ENCODE data around the gene PHOX2B.

The PHOX2B gene

GRCh38 chr4:41731569-41732126 lies 16.9 kb downstream of the PHOX2B start:
- no peaks in the 10 kb centered on the region for H3K4me1 ChIP-seq (ENCODE audit: control insufficient read depth, insufficient read depth, low read length)
- H3K27me3 ChIP-seq (ENCODE audit: control insufficient read depth, insufficient read depth, low read length) = no peaks in the 10 kb centered on the region
- no peak for DNase-seq (ENCODE audit: low read depth, low spot score)
- no peaks in the 10 kb centered on the region for H3K9me3 ChIP-seq (ENCODE audit: control insufficient read depth, insufficient read depth, low read length)
- no peak overlapping the region for H3K4me3 ChIP-seq (ENCODE audit: low read length)
- no CpG with 5 or more reads among the region's 12 CpGs for WGBS (ENCODE audit: insufficient coverage, insufficient read length)
- no peaks in the 10 kb centered on the region for H3K36me3 ChIP-seq (ENCODE audit: control insufficient read depth, insufficient read depth, low read length)
- H3K27ac ChIP-seq (ENCODE audit: low read length) = no peak overlapping the region

- WGBS (ENCODE audit: insufficient coverage, insufficient read length) = no CpG with 5 or more reads among the region's 3 CpGs
- H3K27me3 ChIP-seq (ENCODE audit: control insufficient read depth, insufficient read depth, low read length) = no peaks in the 10 kb centered on the region
- H3K4me1 ChIP-seq (ENCODE audit: control insufficient read depth, insufficient read depth, low read length) = no peaks in the 10 kb centered on the region
- no peak overlapping the region for H3K4me3 ChIP-seq (ENCODE audit: low read length)
- no peak for DNase-seq (ENCODE audit: low read depth, low spot score)
- H3K27ac ChIP-seq (ENCODE audit: low read length) = no peak overlapping the region
- no peaks in the 10 kb centered on the region for H3K36me3 ChIP-seq (ENCODE audit: control insufficient read depth, insufficient read depth, low read length)
- no peaks in the 10 kb centered on the region for H3K9me3 ChIP-seq (ENCODE audit: control insufficient read depth, insufficient read depth, low read length)
Measured at GRCh38 chr4:41728573-41728913, 20.0 kb downstream of the PHOX2B start.

DNA sequence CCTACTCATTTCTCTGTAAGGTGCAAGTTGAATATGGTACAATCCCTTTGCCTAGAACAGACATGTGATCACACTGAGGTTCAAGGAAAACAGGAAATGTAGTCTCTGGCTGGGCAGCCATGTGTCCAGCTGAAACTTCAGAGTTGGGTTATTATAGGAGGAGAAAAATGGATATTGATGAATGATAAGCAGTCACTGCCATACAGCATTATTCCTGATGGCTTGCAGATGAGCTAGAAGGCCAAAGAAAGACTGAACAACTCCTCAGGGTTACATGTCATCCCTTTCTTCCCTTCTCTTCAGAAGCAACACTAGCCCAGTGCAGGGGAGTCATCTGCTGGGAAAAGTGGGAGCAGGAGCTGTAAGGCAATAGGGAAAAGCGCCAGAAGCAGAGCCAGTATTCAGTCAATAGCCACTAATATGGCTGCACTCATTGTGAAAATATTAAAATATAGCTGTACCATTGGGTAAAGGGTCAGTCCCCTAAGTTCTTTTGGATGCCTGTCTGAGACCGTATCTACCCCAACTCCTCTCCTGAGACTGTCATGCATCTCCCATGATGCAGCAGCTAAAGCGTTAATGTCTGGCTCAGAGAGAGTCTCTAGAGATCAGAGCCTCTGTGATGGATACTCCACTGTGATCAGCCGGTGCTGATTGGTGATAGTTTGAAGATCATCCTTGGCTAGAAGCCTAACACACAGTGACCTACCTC lies 20.5 kb downstream of the PHOX2B start:
- no peak overlapping the region for H3K27ac ChIP-seq (ENCODE audit: low read length)
- H3K9me3 ChIP-seq (ENCODE audit: control insufficient read depth, insufficient read depth, low read length) = no peaks in the 10 kb centered on the region
- H3K36me3 ChIP-seq (ENCODE audit: control insufficient read depth, insufficient read depth, low read length) = no peaks in the 10 kb centered on the region
- no peak overlapping the region for H3K4me3 ChIP-seq (ENCODE audit: low read length)
- no peaks in the 10 kb centered on the region for H3K4me1 ChIP-seq (ENCODE audit: control insufficient read depth, insufficient read depth, low read length)
- DNase-seq (ENCODE audit: low read depth, low spot score) = no peak
- H3K27me3 ChIP-seq (ENCODE audit: control insufficient read depth, insufficient read depth, low read length) = no peaks in the 10 kb centered on the region
- WGBS (ENCODE audit: insufficient coverage, insufficient read length) = no CpG with 5 or more reads among the region's 4 CpGs

- H3K27me3 ChIP-seq (ENCODE audit: control insufficient read depth, insufficient read depth, low read length) = no peaks in the 10 kb centered on the region
- H3K27ac ChIP-seq (ENCODE audit: low read length) = no peak overlapping the region
- no peaks in the 10 kb centered on the region for H3K36me3 ChIP-seq (ENCODE audit: control insufficient read depth, insufficient read depth, low read length)
- DNase-seq (ENCODE audit: low read depth, low spot score) = no peak
- H3K4me3 ChIP-seq (ENCODE audit: low read length) = no peak overlapping the region
- no peaks in the 10 kb centered on the region for H3K4me1 ChIP-seq (ENCODE audit: control insufficient read depth, insufficient read depth, low read length)
- WGBS (ENCODE audit: insufficient coverage, insufficient read length) = no CpG with 5 or more reads among the region's 1 CpG
- H3K9me3 ChIP-seq (ENCODE audit: control insufficient read depth, insufficient read depth, low read length) = no peaks in the 10 kb centered on the region
Measured at GRCh38 chr4:41725254-41725653, 23.3 kb downstream of the PHOX2B start.

- no peak for DNase-seq (ENCODE audit: low read depth, low spot score)
- no peak overlapping the region for H3K4me3 ChIP-seq (ENCODE audit: low read length)
- WGBS (ENCODE audit: insufficient coverage, insufficient read length) = no CpG with 5 or more reads among the region's 3 CpGs
- H3K4me1 ChIP-seq (ENCODE audit: control insufficient read depth, insufficient read depth, low read length) = no peaks in the 10 kb centered on the region
- no peak overlapping the region for H3K27ac ChIP-seq (ENCODE audit: low read length)
- no peaks in the 10 kb centered on the region for H3K36me3 ChIP-seq (ENCODE audit: control insufficient read depth, insufficient read depth, low read length)
- no peaks in the 10 kb centered on the region for H3K27me3 ChIP-seq (ENCODE audit: control insufficient read depth, insufficient read depth, low read length)
- no peaks in the 10 kb centered on the region for H3K9me3 ChIP-seq (ENCODE audit: control insufficient read depth, insufficient read depth, low read length)
Measured at GRCh38 chr4:41723286-41723685, 25.2 kb downstream of the PHOX2B start.

- no peaks in the 10 kb centered on the region for H3K4me1 ChIP-seq (ENCODE audit: control insufficient read depth, insufficient read depth, low read length)
- no peak overlapping the region for H3K27ac ChIP-seq (ENCODE audit: low read length)
- H3K9me3 ChIP-seq (ENCODE audit: control insufficient read depth, insufficient read depth, low read length) = no peaks in the 10 kb centered on the region
- H3K4me3 ChIP-seq (ENCODE audit: low read length) = no peak overlapping the region
- no CpG with 5 or more reads among the region's 1 CpG for WGBS (ENCODE audit: insufficient coverage, insufficient read length)
- H3K36me3 ChIP-seq (ENCODE audit: control insufficient read depth, insufficient read depth, low read length) = no peaks in the 10 kb centered on the region
- no peaks in the 10 kb centered on the region for H3K27me3 ChIP-seq (ENCODE audit: control insufficient read depth, insufficient read depth, low read length)
- no peak for DNase-seq (ENCODE audit: low read depth, low spot score)
Measured at GRCh38 chr4:41722181-41722580, 26.3 kb downstream of the PHOX2B start.

GRCh38 chr4:41719417-41719816 lies 29.1 kb downstream of the PHOX2B start:
- WGBS (ENCODE audit: insufficient coverage, insufficient read length) = no CpG with 5 or more reads among the region's 2 CpGs
- Histone ChIP-seq H3K27me3 (ENCODE audit: control insufficient read depth, insufficient read depth, low read length) (no peaks in the 10 kb centered on the region), H3K9me3 (ENCODE audit: control insufficient read depth, insufficient read depth, low read length) (no peaks in the 10 kb centered on the region)

DNA sequence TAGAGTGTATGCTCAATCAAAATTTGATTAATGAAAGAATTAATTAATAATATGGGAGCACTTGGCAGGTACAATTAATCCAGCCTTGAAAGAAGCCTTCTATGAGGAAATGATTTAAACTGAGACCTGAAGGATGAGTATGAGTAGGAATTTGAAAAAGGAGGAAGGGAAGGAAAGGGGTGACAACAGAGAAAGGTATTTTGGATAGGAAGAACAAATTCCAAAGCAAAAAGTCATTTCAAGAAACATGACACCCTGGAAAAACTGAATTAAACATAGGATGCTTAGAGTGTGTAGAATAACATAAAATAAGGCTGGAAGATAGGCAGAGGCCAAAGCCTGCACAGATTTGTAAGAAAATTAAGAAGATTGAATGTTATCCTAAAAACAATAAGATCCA lies 29.6 kb downstream of the PHOX2B start:
- no peaks in the 10 kb centered on the region for H3K27me3 ChIP-seq (ENCODE audit: control insufficient read depth, insufficient read depth, low read length)
- H3K27ac ChIP-seq (ENCODE audit: low read length) = no peak overlapping the region
- H3K9me3 ChIP-seq (ENCODE audit: control insufficient read depth, insufficient read depth, low read length) = no peaks in the 10 kb centered on the region
- no peaks in the 10 kb centered on the region for H3K4me1 ChIP-seq (ENCODE audit: control insufficient read depth, insufficient read depth, low read length)
- H3K36me3 ChIP-seq (ENCODE audit: control insufficient read depth, insufficient read depth, low read length) = no peaks in the 10 kb centered on the region
- DNase-seq (ENCODE audit: low read depth, low spot score) = no peak
- H3K4me3 ChIP-seq (ENCODE audit: low read length) = no peak overlapping the region

More at GRCh38 chr4:41719417-41719816, 29.1 kb downstream of the PHOX2B start:
- DNase-seq (ENCODE audit: low read depth, low spot score) = no peak
- Histone ChIP-seq H3K27ac (ENCODE audit: low read length) (no peak overlapping the region), H3K36me3 (ENCODE audit: control insufficient read depth, insufficient read depth, low read length) (no peaks in the 10 kb centered on the region), H3K4me1 (ENCODE audit: control insufficient read depth, insufficient read depth, low read length) (no peaks in the 10 kb centered on the region), H3K4me3 (ENCODE audit: low read length) (no peak overlapping the region)

GRCh38 chr4:41715155-41715554 lies 33.4 kb downstream of the PHOX2B start:
- Histone ChIP-seq H3K4me1 (ENCODE audit: control insufficient read depth, insufficient read depth, low read length) (no peaks in the 10 kb centered on the region), H3K9me3 (ENCODE audit: control insufficient read depth, insufficient read depth, low read length) (no peaks in the 10 kb centered on the region), H3K4me3 (ENCODE audit: low read length) (no peak overlapping the region), H3K36me3 (ENCODE audit: control insufficient read depth, insufficient read depth, low read length) (no peaks in the 10 kb centered on the region), H3K27ac (ENCODE audit: low read length) (no peak overlapping the region), H3K27me3 (ENCODE audit: control insufficient read depth, insufficient read depth, low read length) (no peaks in the 10 kb centered on the region)
- no peak for DNase-seq (ENCODE audit: low read depth, low spot score)
- no CpG with 5 or more reads among the region's 1 CpG for WGBS (ENCODE audit: insufficient coverage, insufficient read length)

DNA sequence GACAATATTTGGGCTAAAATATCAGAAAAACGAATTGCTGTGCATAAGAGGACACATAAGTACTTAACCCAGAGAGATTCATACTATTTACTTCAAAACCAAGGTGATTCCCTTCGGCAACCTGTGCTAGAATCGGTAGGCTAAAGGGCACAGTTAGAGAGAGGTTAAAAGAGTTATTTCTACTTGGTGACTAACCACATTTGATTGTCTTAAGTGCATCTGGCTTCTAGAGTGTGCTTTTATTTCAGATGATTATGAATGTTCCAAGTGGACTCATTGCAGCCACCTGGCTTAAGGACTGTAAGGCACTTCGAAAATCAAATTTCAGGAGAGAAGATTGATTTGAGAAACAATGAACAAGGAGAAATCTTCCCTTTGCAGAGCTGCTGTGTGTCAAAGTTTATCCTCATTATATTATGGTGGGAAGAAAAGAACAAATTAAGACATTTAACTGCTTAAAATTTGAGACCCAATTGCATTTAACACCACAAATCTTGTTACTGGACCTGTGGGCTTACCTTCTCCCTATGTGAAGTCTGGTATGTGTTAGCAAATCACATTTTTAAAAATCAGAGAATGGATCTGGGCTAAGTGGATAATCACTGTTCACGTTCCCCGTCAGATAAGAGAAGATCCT lies 34.0 kb downstream of the PHOX2B start:
- no CpG with 5 or more reads among the region's 6 CpGs for WGBS (ENCODE audit: insufficient coverage, insufficient read length)
- Histone ChIP-seq H3K36me3 (ENCODE audit: control insufficient read depth, insufficient read depth, low read length) (no peaks in the 10 kb centered on the region), H3K4me1 (ENCODE audit: control insufficient read depth, insufficient read depth, low read length) (no peaks in the 10 kb centered on the region), H3K27me3 (ENCODE audit: control insufficient read depth, insufficient read depth, low read length) (no peaks in the 10 kb centered on the region), H3K9me3 (ENCODE audit: control insufficient read depth, insufficient read depth, low read length) (no peaks in the 10 kb centered on the region), H3K27ac (ENCODE audit: low read length) (no peak overlapping the region), H3K4me3 (ENCODE audit: low read length) (no peak overlapping the region)
- no peak for DNase-seq (ENCODE audit: low read depth, low spot score)

DNA sequence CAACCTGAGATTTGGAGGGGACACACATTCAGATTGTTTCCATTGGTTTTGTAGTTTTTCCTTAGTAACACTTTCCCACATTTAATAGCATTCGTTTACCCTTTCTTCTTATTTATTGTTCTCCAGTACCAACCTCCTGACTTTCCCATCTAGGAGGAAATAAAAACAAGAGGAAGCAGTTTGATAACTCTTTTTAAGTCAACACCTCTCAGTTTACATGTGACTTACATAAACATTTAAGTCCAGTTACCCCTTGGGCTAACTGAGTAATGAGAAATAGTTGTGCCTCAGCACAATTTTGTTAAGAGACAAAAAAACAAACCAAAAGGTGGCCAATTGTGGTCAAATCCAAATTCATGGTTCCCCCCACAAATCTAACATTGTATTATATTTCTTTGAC lies 34.8 kb downstream of the PHOX2B start:
- H3K9me3 ChIP-seq (ENCODE audit: control insufficient read depth, insufficient read depth, low read length) = no peaks in the 10 kb centered on the region
- no peak overlapping the region for H3K27ac ChIP-seq (ENCODE audit: low read length)
- no peaks in the 10 kb centered on the region for H3K36me3 ChIP-seq (ENCODE audit: control insufficient read depth, insufficient read depth, low read length)
- no peaks in the 10 kb centered on the region for H3K4me1 ChIP-seq (ENCODE audit: control insufficient read depth, insufficient read depth, low read length)
- no peaks in the 10 kb centered on the region for H3K27me3 ChIP-seq (ENCODE audit: control insufficient read depth, insufficient read depth, low read length)
- no peak for DNase-seq (ENCODE audit: low read depth, low spot score)
- no CpG with 5 or more reads among the region's 1 CpG for WGBS (ENCODE audit: insufficient coverage, insufficient read length)
- no peak overlapping the region for H3K4me3 ChIP-seq (ENCODE audit: low read length)

Measured in iPS DF 6.9 (cell line).